Stimulated activated CD4-positive, alpha-beta T cell treated with anti-CD3 and anti-CD28 coated beads, Interleukin-15, amount 100 ng/mL, for 48 hours (primary cell): ENCODE data around the gene GFOD1.
A peak's percentile ranks its signal among the peaks of the same experiment; 100 is the strongest.
"Not testable (repeated sequence)": the region's sequence is repeated elsewhere in the genome, so short reads cannot be mapped to it uniquely, and the experiment has no call there.

Experiments
- DNase-seq, 2 donors: peaks; one replicate each; pipeline ENCODE4 v3.0.0-alpha.2; 2020; ENCODE audit warnings: low read depth in 2 of 2

The GFOD1 gene

DNA sequence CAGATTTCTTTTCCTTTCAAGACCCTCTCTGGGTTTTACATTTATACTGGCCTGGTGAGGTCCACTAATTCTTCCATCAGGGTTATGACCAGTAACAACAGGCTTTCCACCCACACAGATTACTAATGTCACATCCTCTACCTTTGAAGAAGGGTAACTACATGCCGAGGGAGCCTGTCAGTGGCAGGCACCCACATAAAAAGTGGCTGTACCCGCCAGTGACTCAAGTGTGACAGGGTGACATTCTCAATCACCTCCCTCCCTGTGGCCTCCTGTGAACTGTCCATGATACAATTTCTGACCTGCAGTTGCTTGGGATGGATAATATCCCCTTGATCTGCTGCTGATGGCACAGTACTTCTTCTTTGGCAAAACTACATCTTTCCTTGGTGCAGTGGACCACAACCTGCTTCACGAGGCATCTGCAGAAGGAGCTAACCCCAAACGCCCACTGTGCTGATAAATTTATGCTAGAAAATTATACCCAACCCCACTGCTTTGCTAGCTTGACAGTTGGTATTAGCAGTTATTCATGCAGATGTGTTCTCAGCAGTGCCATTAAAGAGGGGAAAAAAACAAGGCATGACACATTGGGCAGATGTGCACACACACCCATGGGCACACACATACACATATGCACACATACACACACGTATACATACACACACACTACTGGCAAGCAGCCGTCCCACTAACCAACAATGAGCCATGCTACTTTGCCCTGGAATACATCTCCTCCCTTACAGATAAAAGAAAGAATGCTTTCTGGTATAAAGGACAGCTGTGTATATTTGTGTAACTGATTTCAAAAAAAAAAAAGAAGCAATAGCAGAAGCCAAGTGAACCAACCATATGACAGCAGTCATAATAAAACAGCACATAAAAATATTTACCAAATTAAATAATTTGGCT lies 20.8 kb downstream of the GFOD1 start:
- peak; percentile 50 to 61 for DNase-seq

- DNase-seq = no peak
Measured at GRCh38 chr6:13465734-13466133, 21.7 kb downstream of the GFOD1 start.

- no peak for DNase-seq
Measured at GRCh38 chr6:13463941-13464340, 23.5 kb downstream of the GFOD1 start.

DNA sequence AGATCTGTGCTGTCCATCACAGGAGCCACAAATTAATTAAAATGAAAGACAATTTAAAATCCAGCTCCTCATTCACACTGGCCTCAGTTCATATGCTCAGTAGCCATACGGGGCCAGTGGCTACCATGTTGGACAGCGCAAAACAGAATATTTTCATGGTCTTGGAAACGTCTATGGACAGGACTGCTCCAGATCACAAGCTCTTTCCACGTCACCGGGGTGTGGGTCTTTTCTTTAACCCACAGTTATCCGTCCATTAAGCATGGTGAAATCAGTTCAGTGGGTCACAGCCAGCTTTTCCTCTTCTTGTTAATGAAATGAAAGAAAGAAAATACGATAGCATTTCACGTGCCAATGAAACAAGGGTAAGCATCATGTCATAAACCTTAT lies 24.1 kb downstream of the GFOD1 start:
- DNase-seq = no peak

GRCh38 chr6:13462458-13463327 lies 24.7 kb downstream of the GFOD1 start:
- DNase-seq = no peak

DNA sequence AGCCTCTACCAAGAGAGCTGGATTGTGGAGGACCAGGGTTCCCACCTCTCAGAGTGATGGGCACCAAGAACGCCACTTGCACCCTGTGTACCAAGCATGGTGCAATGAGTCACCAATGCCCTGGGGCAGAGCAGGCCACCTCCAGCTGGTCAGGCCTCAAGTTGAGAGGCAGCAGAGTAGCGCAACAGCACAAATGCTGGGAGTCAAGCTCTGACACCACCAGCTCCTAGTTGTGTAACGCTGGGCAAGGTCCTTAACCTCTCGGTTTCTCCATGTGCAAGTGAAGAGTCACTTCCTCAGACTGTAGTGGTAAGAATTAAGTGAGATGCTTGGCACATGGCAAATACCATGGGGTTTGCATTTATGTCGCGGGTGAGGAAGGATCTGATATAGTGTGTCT lies 25.6 kb downstream of the GFOD1 start:
- no peak for DNase-seq

DNA sequence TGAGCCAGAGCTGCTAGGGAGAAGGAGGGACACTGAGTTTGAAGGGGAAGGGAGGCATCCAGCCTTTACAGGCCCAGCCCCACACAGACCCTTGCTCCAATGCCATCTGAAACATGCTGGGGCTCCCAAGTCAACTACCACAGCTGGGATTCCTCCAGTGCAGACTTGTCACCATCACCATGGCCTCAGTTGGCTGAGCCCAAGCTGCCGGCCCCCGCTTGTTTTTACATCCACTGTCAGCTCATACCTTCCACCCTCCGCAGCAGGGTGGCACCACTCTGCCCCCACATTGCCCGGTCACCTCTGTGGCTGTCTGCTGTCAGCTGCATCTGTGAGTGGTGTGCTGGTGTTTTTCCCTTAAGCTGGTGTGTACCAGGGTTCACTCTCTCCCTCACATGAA lies 26.1 kb downstream of the GFOD1 start:
- no peak for DNase-seq

- not testable (repeated sequence) for DNase-seq
Measured at GRCh38 chr6:13460289-13460688, 27.1 kb downstream of the GFOD1 start.

- no peak for DNase-seq
Measured at GRCh38 chr6:13457577-13457976, 29.8 kb downstream of the GFOD1 start.

DNA sequence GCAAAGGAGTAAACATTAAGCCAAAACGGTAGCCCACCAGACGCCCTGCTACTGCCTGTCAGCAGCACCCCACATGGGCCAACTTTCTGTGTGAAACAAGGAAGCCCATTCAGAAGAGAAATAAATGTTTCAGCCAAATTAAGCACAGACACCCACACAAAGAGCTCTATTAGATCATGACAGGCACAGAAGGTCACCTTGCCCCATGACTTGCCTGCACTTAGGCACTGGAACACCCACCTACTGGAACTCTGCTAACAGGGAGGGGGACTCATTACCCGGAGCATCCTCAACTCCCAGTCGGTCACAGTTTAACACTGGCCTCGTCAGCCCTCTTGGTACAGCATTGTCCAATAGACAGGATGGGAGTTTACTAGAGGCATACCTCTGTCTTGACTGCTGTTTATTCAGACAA lies 31.8 kb downstream of the GFOD1 start:
- no peak for DNase-seq

- peak; percentile 72 to 76 for DNase-seq
Measured at GRCh38 chr6:13454286-13455221, 32.8 kb downstream of the GFOD1 start.

DNA sequence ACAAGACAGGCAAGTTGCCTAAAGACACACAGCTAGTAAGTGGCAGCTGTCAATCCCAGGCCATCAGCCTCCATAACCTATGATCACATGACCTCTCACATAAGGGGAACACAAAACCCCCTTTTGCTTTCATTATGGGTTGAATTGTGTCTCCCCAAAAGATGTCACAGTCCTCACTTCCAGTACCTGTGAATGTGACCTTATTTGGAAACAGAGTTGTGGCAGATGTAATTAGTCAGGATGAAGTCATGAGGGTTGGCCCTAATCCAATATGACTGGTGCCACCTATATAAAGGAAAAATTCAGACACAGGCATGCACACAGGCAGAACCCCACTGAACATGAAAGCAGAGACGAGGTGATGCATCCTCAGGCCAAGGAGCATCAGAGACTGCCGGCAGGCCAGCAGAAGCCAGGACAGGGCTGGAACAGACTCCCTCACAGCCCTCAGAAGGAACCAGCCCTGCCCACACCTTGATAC lies 33.6 kb downstream of the GFOD1 start:
- DNase-seq = peak; percentile 46 to 54

- no peak for DNase-seq
Measured at GRCh38 chr6:13453153-13453552, 34.2 kb downstream of the GFOD1 start.

DNA sequence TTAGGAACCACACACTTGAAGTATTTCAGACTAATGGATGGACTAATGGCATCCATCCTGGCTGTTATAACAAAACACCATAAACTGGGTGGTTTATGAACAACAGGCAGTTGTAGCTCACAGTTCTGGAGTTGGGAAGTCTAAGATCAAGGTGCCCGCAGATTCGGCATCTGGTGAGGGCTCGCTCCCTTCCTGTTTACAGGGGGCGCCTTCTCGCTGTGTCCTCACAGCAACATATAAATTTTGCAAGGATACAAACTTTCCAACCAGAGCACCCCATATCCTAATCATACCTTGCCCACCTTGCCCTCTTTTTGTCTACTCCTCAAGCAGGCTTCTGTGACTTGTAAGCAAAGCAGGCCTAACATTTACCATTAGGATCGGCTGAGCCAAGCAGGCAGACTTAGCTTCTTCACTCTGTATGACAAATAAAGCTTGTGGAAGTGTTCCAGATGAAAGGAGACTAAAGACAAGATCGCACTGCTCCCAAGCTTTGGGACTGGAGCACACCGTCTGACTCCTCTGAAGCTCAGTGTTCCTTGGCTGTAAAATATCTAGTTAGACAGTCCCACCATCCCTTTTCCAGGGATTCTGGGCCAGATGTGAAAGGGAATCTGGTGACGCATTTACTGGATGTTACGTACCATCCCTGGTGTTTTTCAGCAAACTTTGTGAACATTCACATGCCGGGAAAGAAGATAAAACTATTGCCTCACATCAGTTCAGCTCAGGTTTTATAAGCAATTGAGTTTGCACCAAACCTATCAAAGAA lies 34.9 kb downstream of the GFOD1 start:
- no peak for DNase-seq

- DNase-seq = no peak
Measured at GRCh38 chr6:13451181-13451895, 36.1 kb downstream of the GFOD1 start.

GRCh38 chr6:13450628-13451027 lies 36.8 kb downstream of the GFOD1 start:
- DNase-seq = no peak

- DNase-seq = no peak
Measured at GRCh38 chr6:13447949-13448724, 39.3 kb downstream of the GFOD1 start.

- DNase-seq = no peak
Measured at GRCh38 chr6:13446381-13446780, 41.0 kb downstream of the GFOD1 start.

GRCh38 chr6:13445744-13446115 lies 41.7 kb downstream of the GFOD1 start:
- no peak for DNase-seq
